GM19240 (cell line): ENCODE measurements around the gene STEAP4.

Source experiments
- DNase-seq: peaks from one replicate; pipeline ENCODE4 v3.0.0; 2011; ENCODE audit warnings: low spot score; ENCODE audit not compliant: insufficient read length

STEAP4 gene

GRCh38 chr7:88306590-88307048, at the start of gene STEAP4:
STEAP4 (minus strand) TSS chr7:88306894; CDS start chr7:88284269, 22,625 bp downstream.
- no peak for DNase-seq

GRCh38 chr7:88355011-88355410, 48.3 kb upstream of the STEAP4 start:
- no peak for DNase-seq

GRCh38 chr7:88350118-88350517, 43.4 kb upstream of the STEAP4 start:
- no peak for DNase-seq

- no peak for DNase-seq
These were observed 40.8 kb upstream of the STEAP4 start for GRCh38 chr7:88347517-88347916.

DNA sequence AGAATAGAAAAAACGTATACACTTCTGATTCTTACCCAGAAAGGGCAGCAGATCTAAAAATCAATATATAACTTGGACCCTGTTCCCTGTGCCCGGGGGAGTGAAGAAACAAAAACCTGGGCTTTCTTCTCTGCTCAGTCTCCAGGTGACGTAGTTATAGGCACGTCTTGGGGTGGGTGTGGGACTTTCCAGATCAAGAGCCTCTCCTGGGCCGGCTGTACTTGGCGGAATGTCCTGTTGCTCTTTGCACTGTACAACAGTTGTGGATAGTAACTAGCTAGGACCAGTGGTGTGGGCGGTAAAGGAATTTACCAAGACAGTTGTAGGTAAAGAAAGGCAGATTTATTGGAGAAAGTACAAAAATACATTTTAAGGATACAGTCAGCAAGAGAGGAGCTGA, 40.4 kb upstream of the STEAP4 start:
- no peak for DNase-seq

- DNase-seq = no peak
These were observed 39.7 kb upstream of the STEAP4 start for GRCh38 chr7:88346357-88346756.

DNA sequence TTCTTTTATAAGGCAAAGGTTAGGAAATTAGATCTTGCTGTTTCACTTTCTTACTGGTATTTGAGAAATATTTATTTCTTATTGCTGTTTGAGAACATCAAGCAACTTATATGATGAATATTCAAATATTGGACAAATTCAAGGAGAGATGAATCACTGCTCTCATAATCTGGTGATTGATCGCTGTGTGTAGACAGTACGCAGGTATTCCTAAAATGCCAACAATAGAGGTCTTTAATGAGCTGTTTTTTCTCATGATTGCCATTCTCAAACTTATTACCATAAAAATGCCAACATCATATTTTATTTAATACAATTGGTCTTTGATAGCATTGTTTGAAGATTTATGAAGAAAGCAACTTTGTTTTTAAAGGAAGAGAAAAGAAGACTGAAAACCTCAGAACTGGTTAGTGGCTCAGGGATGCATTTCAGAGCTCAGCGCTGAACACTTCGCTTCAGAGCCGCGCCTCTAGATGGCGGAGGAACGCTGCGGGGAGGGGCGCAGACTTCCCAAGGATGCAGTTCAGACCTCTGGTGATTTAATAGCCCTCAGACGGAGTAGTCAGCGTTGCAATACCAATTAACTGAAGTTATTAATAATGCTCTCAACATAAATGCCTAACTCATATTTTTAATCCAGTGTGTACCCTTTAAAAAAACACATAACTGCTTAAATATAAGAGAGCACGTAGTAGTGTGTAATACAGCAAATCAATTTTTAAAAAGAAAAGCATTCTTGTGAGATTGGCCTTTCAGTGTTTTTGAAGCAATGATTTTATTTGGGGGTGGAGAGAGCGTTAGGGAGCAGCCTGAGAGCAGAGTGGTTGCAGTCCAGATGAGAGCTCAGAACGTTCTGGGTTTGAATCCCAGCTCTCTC, 38.5 kb upstream of the STEAP4 start:
- no peak for DNase-seq

- DNase-seq = no peak
These were observed 37.6 kb upstream of the STEAP4 start for GRCh38 chr7:88344271-88344670.

DNA sequence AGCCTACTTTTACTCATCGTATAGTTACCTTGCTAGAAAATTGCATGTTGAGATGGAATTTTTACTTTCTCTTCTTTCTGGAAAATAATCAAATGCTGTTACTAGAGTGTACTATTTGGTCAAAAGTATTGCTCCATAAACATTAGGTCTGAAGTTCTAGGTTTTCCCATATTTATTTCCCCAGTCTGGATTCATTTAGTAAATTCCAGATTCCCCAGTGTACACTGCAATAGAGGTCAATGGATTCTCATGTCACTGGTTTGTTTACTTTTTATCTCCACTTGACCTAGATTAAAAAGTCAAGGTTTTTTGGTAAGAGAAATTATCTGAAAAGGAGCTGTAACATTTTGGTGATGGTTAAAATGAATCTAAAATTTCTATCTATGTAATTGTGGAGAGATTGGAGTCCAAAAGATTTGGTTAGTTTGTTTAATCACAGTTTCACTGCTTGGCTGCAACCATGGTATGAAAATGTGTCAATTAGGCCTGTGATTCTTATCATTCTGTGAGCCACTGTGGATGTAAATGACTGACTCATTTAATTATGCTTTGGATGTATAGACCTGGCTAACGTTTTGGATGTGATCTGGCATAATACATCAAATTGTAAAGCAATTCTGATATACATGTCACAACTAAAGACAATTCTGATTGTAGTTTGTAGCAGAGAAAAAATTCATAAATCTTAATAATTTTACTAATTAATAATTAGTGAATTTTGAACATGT, 32.7 kb upstream of the STEAP4 start:
- DNase-seq = no peak

- no peak for DNase-seq
These were observed 31.8 kb upstream of the STEAP4 start for GRCh38 chr7:88338503-88338902.

- no peak for DNase-seq
These were observed 30.9 kb upstream of the STEAP4 start for GRCh38 chr7:88337572-88337971.

- no peak for DNase-seq
These were observed 24.6 kb upstream of the STEAP4 start for GRCh38 chr7:88331322-88331721.

- no peak for DNase-seq
These were observed 23.1 kb upstream of the STEAP4 start for GRCh38 chr7:88329532-88330463.

GRCh38 chr7:88328787-88329186, 22.1 kb upstream of the STEAP4 start:
- DNase-seq = no peak

DNA sequence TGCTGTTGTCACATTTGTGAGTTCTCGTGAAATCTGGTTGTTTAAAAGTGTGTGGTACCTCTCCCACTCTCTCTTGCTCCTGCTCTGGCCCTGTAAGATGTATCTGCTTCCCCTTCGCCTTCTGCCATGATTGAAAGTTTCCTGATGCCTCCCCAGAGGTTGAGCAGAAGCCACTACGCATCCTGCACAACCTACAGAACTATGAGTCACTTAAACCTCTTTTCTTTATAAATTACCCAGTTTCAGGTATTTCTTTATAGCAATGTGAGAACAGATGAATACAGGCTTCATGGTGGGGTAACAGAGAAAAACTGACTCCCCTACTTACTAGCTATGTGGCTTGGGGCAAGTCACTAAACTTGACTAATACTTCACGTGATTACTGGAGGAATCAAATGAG, 18.0 kb upstream of the STEAP4 start:
- DNase-seq = no peak

DNA sequence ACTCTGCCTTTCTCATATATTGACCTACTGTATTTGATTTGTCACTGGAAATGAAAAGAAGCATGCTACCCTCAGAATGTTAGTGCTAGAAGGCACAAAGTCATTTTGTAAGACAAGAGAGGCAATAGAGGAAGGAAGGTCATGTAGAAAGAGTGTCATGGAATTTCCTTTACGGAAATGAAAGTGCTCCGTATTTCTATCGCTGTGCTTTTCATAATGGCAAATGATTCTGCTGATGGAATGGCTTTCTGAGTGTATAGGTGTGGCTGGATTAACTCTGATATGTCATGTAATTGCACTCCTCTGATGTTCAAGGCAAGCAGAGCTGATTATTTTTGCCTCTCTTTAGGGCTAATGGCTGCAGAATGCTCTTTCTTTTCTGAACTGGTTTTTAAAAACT, 15.5 kb upstream of the STEAP4 start:
- DNase-seq = no peak

GRCh38 chr7:88321694-88322093, 15.0 kb upstream of the STEAP4 start:
- DNase-seq = no peak

DNA sequence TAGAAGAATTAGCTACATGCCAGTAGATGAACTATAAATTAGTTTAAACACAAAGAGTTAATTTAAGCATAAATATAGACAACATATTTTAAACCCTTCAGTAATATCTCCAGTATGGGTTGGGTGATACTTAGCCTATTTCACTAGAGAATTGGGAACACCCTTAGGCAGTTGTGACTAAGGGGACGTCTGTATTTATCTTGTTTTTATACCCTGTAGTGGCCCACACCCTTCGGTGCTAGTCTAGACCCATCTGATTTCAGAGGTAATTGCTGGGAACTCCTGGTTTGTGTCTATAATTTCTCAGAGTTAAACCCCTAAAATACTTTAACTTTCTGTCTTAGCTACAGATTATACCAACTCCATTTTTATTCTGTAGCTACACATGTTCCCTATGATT, 11.5 kb upstream of the STEAP4 start:
- no peak for DNase-seq

GRCh38 chr7:88317422-88317821, 10.7 kb upstream of the STEAP4 start:
- DNase-seq = no peak

- no peak for DNase-seq
These were observed 9.8 kb upstream of the STEAP4 start for GRCh38 chr7:88316456-88316855.

DNA sequence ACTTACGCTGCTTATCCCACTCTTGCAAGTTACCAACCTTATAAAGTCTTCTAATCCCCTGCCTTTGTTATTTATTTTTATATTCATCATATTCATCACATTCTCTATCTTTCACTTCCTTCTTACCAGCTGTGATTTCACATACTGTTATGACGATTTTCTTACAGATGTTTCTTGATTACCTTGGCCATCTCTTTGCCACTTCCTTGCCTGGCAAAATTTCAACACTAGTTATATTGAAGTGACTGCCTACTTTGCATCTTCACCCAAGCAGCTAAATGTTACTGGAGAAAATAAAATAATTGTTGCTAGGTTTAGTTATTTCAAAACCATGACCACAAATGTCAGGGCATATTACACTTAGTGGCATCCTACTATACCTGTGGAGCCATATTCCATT, 8.8 kb upstream of the STEAP4 start:
- DNase-seq = no peak
